GM10266 (cell line): ENCODE measurements around the gene CRADD.

Experiments used
- DNase-seq: peaks from one replicate; pipeline ENCODE4 v3.0.0; 2012; ENCODE audit errors: extremely low spot score
- CTCF ChIP-seq: IDR thresholded peaks from 2 replicates; pipeline ENCODE4 v1.5.1; 2012; ENCODE audit warnings: mild to moderate bottlenecking, low read depth; ENCODE audit not compliant: control insufficient read depth, insufficient read depth; ENCODE audit errors: missing control alignments

CRADD gene

DNA sequence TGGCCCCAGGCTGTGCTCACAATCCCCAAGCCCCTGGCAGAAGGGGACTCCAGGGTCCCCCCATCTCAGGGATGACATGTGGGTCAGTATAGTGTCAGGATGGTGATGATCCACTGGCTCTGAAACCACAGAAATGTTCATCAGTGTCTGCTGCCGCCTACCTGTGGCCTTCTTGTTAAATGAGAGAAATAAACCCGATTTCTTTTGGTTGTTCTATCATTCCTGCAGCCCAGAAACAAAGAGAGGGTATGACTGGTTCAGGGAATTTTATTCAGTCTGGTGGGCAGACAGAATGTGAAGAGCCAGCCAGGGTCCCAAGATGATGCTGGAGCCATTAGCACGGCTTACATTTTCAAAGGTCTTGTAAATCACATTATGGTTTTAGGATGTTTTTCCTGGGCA lies 86.6 kb downstream of the CRADD start:
- no peak for DNase-seq
- no peak for TF ChIP-seq CTCF

DNA sequence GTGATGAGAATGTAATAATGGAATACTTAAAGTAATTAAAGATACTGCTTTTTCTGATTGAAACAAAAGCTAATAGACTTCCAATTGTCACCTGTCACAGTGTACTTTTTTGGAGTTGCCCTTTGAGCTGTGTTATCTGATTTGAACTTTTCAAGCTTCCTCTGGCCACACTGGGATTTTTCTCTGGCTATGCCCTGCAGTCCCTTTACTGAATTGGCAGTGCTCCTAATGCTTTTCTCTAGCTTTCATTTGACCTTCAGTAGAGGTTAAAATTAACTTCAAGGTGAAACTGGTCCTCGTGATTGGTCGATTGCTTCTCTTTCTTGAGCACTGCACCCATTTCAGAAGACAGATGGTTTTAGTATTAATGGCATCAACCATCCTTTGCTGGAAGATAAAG lies 89.2 kb downstream of the CRADD start:
- DNase-seq = no peak
- no peak for TF ChIP-seq CTCF

DNA sequence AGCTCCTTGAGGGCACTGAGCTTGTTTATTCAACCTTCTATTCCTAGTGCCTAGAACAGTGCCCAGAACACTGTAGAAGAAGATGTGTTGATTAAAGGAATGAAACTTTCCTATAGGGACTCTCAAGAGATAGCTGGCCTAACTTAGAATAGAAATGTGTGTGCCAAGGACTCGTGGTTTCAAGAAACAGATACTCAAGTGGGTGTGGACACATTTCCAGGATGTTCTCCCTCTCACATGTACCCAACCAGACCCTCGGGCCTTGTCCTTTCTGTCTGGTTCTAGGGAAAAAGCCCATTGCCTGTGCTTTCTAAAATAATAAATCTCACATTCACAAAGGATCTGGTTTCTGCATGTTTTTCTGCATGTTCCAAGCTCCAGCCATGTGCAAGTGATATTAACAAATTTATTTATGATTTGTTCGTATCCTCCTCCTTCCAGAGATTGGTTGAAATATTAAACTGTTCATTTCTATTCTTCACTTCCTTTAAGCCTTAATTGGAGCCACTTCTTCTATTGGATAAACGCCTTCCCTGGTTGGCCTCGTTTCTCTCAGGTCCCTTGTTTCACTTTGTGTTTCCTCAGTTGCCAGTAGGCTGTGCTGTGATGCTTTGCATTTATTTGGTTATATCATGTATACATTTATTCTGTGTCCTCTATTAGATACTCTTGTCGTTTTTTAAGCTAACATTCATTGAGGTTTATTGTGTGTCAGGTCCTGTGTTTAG lies 89.8 kb downstream of the CRADD start:
- peak; percentile 48 for TF ChIP-seq CTCF
- DNase-seq = peak; percentile 24

DNA sequence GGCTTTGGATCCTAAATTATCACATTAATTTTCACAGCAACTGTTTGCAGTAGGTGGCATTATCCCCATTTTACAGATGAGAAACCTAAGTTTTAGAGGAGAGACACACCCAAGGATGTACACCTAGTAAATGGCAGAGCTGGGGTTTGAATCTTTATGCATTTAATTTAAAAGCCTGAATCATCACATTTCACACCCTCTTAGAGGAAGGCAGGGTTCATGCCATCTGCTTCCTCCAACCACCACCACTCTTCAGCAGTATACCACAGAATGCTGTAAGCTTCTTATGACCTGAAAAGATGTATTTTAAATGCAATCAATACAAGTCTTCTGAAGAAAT lies 90.3 kb downstream of the CRADD start:
- no peak for DNase-seq
- no peak for TF ChIP-seq CTCF

DNA sequence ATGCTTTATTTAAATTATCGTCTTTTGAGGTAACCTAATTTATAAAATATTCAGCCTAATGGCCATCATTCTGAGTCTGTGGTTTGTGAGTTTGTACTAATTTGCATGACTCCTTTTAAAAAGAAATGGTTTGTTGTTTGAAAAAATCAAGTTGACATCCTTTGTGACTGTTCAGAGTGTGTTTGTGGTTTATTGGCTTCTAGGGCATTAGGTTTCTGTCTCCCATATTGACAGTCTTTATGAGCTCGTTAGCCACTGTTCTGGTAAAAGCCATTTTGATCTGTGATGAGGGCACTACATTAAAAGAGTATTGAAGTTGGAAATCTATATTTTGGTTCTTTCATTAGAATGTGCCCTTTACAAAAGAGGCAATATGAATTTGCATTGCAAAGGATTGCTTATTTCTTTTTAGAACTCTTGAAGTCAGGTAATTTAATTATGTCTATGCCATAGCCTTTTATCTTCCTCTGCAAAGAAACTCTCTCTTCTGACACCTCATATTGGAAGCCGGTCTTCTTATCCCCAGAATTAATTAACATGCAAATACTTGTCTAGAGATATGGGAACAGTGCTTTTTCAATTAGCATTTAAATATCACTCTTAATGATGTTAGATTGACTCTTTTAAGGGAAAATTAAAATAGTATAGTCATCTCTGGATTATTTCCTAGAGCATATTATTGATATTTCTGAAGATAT lies 95.0 kb downstream of the CRADD start:
- no peak for DNase-seq
- no peak for TF ChIP-seq CTCF

DNA sequence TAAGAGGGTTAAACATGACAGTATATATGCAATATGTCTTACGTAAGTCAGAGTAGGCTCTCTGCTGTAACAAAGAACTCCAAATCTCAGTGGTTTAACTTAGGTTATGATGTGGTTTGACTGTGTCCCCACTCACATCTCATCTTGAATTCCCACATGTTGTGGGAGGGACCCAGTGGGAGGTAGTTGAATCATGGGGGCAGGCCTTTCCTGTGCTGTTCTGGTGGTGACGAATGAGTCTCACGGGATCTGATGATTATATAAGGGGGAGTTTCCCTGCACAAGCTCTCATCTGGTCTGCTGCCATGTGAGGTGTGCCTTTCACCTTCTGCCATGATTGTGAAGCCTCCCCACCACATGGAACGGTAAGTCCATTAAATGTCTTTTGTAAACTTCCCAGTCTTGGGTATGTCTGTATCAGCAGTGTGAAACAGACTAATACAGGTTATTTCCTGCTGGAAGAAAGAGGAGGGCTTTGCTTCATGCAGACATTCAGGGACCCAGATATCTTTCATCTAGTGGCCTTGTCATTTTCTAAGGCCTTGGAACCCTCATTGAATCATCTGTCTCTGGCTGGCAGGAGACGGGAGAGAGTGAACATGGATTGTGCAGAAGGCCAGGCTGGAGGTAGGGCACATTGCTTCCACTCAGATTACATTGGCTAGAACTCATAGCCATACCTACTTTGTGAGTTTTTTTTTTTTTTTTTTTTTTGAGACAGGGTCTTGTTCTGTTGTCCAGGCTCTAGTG lies 96.1 kb downstream of the CRADD start:
- no peak for TF ChIP-seq CTCF
- DNase-seq = no peak
